Upper lobe of right lung (tissue), 1 donor: ENCODE data around the gene HS6ST1. TPM values are rescaled to one million over a fixed set of nuclear protein-coding genes. Genes with fewer than 3 reads are reported as not detected.
"Not testable (repeated sequence)": the region's sequence is repeated elsewhere in the genome, so short reads cannot be mapped to it uniquely, and the experiment has no call there.

Experiments
- ATAC-seq: fragments of 200-7000 bp; cut with Tn5 transposase; one replicate; pipeline ENCODE4 v1.9.1; 2020; ENCODE audit warnings: mild to moderate bottlenecking, moderate library complexity
- DNase-seq: peaks from one replicate; pipeline ENCODE4 v3.0.0-alpha.2; 2020
- H3K27ac ChIP-seq: fragments of 200-600 bp; one replicate; pipeline ENCODE4 v1.8.0; 2022
- H3K27me3 ChIP-seq: fragments of 200-600 bp; one replicate; pipeline ENCODE4 v1.8.0; 2022; ENCODE audit warnings: mild to moderate bottlenecking
- H3K36me3 ChIP-seq: fragments of 200-600 bp; one replicate; pipeline ENCODE4 v1.8.0; 2022
- H3K4me1 ChIP-seq: fragments of 200-600 bp; one replicate; pipeline ENCODE4 v1.8.0; 2022
- H3K4me3 ChIP-seq: fragments of 200-600 bp; one replicate; pipeline ENCODE4 v1.8.0; 2022; ENCODE audit warnings: mild to moderate bottlenecking
- H3K9me3 ChIP-seq: fragments of 200-600 bp; one replicate; pipeline ENCODE4 v1.8.0; 2022
- intact Hi-C: fragments of 100-400 bp; cut with DNase I; formaldehyde crosslinking; loops from one replicate; pipeline ENCODE4 v1.11.0; 2022
- total RNA-seq: library from RNA; stranded (reverse); fragmentation: NEBNext Ultra II Directional; extraction: Animal tissue kit (Norgen Biotek cat#: 25700); gene quantifications from one replicate; pipeline ENCODE4 v1.2.1, GENCODE V29; 2021
- TF ChIP-seq, protein P1 (sequence below): fragments of 200-600 bp; IDR thresholded peaks from one replicate; pipeline ENCODE4 v1.8.0; 2022; ENCODE audit warnings: antibody characterized with exemption
- donor health status: DM: no; HTN: yes; CAD: no; lungs with severe emphysema.

The HS6ST1 gene
- total RNA-seq, 1 donor from 2014 or later, result 33.2 TPM

DNA sequence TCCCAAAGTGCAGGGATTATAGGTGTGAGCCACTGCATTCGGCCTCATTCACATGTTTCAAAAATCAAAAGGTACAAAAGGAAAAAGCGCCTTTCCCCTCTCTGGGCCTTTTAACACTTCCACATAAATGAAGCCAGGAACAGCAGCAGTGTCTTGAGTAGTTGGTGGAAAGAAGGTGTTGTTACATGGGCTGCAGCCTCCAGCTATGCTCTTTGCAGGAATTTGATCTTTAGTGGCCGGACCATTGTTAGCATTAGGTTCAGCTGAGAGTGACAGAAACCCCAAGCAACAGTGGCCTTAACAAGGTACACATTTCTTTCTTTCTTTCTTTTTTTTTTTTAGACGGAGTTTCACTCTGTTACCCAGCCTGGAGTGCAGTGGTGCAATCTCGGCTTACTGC lies 59.1 kb downstream of the HS6ST1 start:
- no peaks in the 10 kb centered on the region for H3K9me3 ChIP-seq
- no peaks in the 10 kb centered on the region for H3K36me3 ChIP-seq
- no peaks in the 10 kb centered on the region for H3K4me1 ChIP-seq
- no peak overlapping the region for H3K27ac ChIP-seq
- intact Hi-C loops, result no loop called here
- ATAC-seq, result no peak
- no peak overlapping the region for H3K4me3 ChIP-seq
- DNase-seq, result peak; percentile 9
- TF ChIP-seq, protein P1, sequence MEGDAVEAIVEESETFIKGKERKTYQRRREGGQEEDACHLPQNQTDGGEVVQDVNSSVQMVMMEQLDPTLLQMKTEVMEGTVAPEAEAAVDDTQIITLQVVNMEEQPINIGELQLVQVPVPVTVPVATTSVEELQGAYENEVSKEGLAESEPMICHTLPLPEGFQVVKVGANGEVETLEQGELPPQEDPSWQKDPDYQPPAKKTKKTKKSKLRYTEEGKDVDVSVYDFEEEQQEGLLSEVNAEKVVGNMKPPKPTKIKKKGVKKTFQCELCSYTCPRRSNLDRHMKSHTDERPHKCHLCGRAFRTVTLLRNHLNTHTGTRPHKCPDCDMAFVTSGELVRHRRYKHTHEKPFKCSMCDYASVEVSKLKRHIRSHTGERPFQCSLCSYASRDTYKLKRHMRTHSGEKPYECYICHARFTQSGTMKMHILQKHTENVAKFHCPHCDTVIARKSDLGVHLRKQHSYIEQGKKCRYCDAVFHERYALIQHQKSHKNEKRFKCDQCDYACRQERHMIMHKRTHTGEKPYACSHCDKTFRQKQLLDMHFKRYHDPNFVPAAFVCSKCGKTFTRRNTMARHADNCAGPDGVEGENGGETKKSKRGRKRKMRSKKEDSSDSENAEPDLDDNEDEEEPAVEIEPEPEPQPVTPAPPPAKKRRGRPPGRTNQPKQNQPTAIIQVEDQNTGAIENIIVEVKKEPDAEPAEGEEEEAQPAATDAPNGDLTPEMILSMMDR, result no peak
- no peaks in the 10 kb centered on the region for H3K27me3 ChIP-seq

DNA sequence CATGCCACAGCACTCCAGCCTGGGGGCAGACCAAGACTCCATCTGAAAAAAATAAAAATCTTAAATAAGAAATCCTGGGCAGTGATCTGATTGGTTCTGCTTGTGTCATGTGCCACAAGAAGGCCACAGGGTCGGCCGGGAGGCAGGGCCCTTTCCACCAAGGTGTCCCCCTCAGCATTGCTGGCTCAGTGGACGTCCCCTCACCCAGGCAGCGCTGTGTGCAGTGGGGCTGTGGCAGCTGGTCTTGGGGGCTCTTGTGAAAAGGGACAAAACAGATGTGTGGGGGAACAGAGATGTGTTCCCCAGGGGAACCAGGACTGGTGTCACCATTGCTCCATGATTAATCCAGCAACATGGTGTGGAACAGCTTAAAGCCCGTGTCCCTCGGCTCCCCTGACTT lies 60.5 kb downstream of the HS6ST1 start:
- Histone ChIP-seq H3K9me3 (no peaks in the 10 kb centered on the region), H3K4me1 (no peaks in the 10 kb centered on the region), H3K4me3 (no peak overlapping the region), H3K36me3 (no peaks in the 10 kb centered on the region), H3K27me3 (no peaks in the 10 kb centered on the region), H3K27ac (no peak overlapping the region)
- intact Hi-C loops, result no loop called here
- TF ChIP-seq, protein P1, result no peak
- no peak for ATAC-seq
- peak; percentile 56 for DNase-seq

DNA sequence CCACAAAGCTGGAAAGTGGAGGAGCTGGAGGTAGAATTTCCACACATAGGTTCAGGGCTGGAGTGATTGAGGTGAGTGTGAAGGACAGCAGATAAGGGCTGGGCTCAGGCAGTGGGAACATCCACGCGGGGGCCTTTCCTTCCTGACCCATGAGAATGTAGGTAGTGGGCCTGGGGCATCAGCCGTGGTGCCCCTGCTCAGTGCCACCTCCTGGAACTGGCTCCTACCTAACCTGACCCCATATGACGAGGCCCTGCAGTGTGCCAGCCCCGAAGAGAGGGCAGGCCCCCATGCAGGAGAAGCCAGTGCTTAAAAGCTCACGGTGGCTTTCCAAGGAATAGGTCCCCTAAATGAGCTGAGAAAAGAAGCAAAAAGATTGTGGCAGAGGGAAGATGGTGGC lies 66.2 kb downstream of the HS6ST1 start:
- intact Hi-C loops, result no loop called here
- no peaks in the 10 kb centered on the region for H3K4me1 ChIP-seq
- TF ChIP-seq, protein P1, result no peak
- H3K4me3 ChIP-seq, result no peak overlapping the region
- no peaks in the 10 kb centered on the region for H3K9me3 ChIP-seq
- no peak for ATAC-seq
- no peaks in the 10 kb centered on the region for H3K27me3 ChIP-seq
- no peak overlapping the region for H3K27ac ChIP-seq
- no peaks in the 10 kb centered on the region for H3K36me3 ChIP-seq
- DNase-seq, result peak; percentile 12

DNA sequence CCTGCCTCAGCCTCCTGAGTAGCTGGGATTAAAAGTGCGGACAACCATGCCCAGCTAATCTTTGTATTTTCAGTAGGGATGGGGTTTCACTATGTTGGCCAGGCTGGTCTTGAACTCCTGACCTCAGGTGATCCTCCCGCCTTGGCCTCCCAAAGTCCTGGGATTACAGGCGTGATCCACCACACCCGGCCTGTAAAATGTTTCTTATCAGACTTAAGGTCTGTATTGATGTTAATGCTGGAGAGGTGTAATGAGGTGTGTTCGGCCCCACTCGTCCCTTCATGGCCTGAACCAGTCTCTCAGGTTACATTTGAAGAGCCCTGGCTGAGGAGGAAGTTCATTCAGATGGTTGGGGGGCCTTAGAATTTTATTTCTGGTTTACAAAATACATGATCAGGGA lies 66.6 kb downstream of the HS6ST1 start:
- H3K36me3 ChIP-seq, H3K9me3 ChIP-seq, H3K4me3 ChIP-seq, H3K27ac ChIP-seq, H3K4me1 ChIP-seq, ATAC-seq, intact Hi-C loops, H3K27me3 ChIP-seq: not testable (repeated sequence)
- DNase-seq, result peak; percentile 11

DNA sequence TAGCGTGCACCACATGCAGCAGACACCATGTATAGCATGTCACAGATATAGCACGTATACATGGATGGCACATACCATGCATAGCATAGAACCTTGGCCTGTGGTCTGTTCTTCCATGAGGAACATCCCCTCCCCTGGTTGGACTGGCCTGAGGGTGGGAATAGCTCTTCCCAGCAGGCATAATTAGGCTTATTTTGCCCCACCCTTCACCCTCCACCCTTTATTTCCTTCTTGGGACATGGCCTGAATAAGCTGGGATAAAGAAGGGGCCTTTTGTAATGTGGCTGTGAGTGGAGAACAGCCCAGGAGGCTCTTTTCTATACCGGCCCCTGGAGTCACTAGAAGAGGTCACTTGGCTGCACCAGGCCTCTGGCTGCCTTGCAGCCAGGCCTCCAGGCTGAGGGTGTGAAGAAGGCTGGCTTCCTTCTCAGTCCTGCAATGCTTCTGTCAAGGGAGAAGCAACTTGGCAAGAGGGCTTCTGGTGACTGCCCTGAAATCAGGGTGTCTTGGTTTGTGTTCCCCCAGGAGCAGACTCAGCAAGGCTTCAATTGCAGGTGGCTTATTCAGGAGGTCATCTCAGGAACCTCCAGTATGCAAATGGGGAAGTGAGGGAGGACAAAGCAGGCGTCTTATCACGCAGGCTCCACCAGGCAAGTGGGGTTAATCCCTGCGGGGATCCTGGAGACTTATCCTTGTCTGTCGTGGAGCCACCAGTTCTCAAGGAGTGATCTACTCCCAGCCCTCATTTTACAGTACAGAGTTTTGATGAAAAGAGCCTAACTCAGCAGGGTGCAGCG lies 68.2 kb downstream of the HS6ST1 start:
- no peaks in the 10 kb centered on the region for H3K9me3 ChIP-seq
- H3K4me3 ChIP-seq, result no peak overlapping the region
- ATAC-seq (no peak), DNase-seq (peak; percentile 39)
- H3K36me3 ChIP-seq, result no peaks in the 10 kb centered on the region
- no peaks in the 10 kb centered on the region for H3K4me1 ChIP-seq
- no peaks in the 10 kb centered on the region for H3K27me3 ChIP-seq
- TF ChIP-seq, protein P1, result no peak
- H3K27ac ChIP-seq, result no peak overlapping the region
- intact Hi-C loops, result no loop called here

DNA sequence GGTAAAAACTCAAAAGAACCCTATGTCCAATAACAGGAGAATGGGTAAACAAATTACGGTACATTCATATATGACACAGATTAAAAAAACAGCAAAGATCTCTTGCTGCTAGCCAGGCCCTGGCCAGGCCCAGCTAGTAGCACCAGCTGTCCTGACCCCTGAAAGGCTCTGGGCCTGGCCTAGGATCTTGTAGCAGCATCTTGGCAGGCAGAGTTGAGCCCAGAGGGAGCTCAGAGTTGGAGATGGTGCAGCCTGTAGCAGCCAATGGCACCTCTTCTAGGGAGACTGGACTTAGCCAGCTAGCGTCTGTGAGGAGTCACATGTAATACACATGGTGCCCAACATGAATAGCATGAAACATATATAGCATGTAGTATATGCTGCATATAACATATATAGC lies 69.1 kb downstream of the HS6ST1 start:
- peak; percentile 19 for DNase-seq
- Histone ChIP-seq H3K36me3 (no peaks in the 10 kb centered on the region), H3K4me1 (no peaks in the 10 kb centered on the region), H3K27me3 (no peaks in the 10 kb centered on the region), H3K9me3 (no peaks in the 10 kb centered on the region), H3K4me3 (no peak overlapping the region), H3K27ac (no peak overlapping the region)
- ATAC-seq, result no peak
- TF ChIP-seq, protein P1, result no peak
- intact Hi-C loops, result no loop called here
